A549 (cell line): ENCODE results near the gene NME7. TPM values are rescaled to one million over a fixed set of nuclear protein-coding genes. Genes with fewer than 3 reads are reported as not detected.

Experiments used
- ATAC-seq, 2 experiments: fragments of 200-7000 bp in 1 of 2; fragments of >200 bp in 1 of 2; cut with Nextera tagmentation in 1 of 2; cut with Tn5 transposase in 1 of 2; 3 replicates each; pipeline versions ENCODE4 v1.8.0 to v1.9.1; 2018 to 2020; ENCODE audit warnings: mild to moderate bottlenecking in 1 of 2, moderate library complexity in 1 of 2
- CTCF ChIA-PET: fragments of 300-600 bp; sonication (Branson Sonifier 250); formaldehyde crosslinking; extraction: SDS; loops from one replicate; lab custom pipeline; 2021; ENCODE audit warnings: antibody characterized with exemption, inconsistent platforms; lab: Yijun Ruan, JAX
- POLR2A ChIA-PET: fragments of 350-600 bp; formaldehyde crosslinking; extraction: SDS; loops from one replicate; lab custom pipeline; 2021; ENCODE audit warnings: antibody characterized with exemption, inconsistent platforms; lab: Yijun Ruan, JAX
- DNase-seq, 2 experiments: peaks; one replicate each; pipeline versions ENCODE4 v3.0.0 to v3.0.0-alpha.2; 2011 to 2016; ENCODE audit warnings: low read depth in 1 of 2, low spot score in 1 of 2
- FAIRE-seq: peaks from 2 replicates; lab custom pipeline; 2011; peaks lifted over from hg19 to GRCh38; lab: Jason Lieb, UNC
- H3K27ac ChIP-seq, 2 experiments: fragments of >200 bp; sonication (Bioruptor Twin); formaldehyde crosslinking; 3 replicates each; pipeline ENCODE4 v1.5.1; 2016 to 2017
- H3K4me1 ChIP-seq: fragments of >200 bp; sonication (Bioruptor Twin); formaldehyde crosslinking; 3 replicates; pipeline ENCODE4 v1.6.1; 2016
- H3K4me2 ChIP-seq: fragments of >200 bp; sonication (Bioruptor Twin); formaldehyde crosslinking; 3 replicates; pipeline ENCODE4 v1.6.1; 2016
- H3K4me3 ChIP-seq: fragments of >200 bp; sonication (Bioruptor Twin); formaldehyde crosslinking; 3 replicates; pipeline ENCODE4 v1.5.1; 2016
- H3K9me3 ChIP-seq: fragments of >200 bp; sonication (Bioruptor Twin); formaldehyde crosslinking; 3 replicates; pipeline ENCODE4 v1.6.1; 2016
- ATOH8 ChIP-seq: fragments of 250-450 bp; sonication (Bioruptor Pico); IDR thresholded peaks from 2 replicates; pipeline ENCODE4 v1.5.0; 2020; ENCODE audit warnings: low read depth, mild to moderate bottlenecking, moderate library complexity
- CHD2 ChIP-seq: fragments of 150-350 bp; IDR thresholded peaks from 2 replicates; pipeline ENCODE4 v1.6.1; 2014; ENCODE audit warnings: low read length; ENCODE audit not compliant: partially characterized antibody
- ELK1 ChIP-seq: fragments of 150-350 bp; IDR thresholded peaks from 2 replicates; pipeline ENCODE4 v1.6.1; 2014; ENCODE audit warnings: low read depth, mild to moderate bottlenecking, low read length
- ESRRA ChIP-seq: fragments of 150-350 bp; IDR thresholded peaks from 2 replicates; pipeline ENCODE4 v1.6.1; 2014; ENCODE audit warnings: mild to moderate bottlenecking, low read length, borderline replicate concordance
- FOSB ChIP-seq: fragments of 250-450 bp; sonication (Bioruptor Pico); IDR thresholded peaks from 2 replicates; pipeline ENCODE4 v1.5.0; 2020; ENCODE audit warnings: mild to moderate bottlenecking, moderate library complexity
- FOSL2 ChIP-seq, 2 experiments: fragments of 450-650 bp in 1 of 2; fragments of >200 bp in 1 of 2; sonication (Bioruptor Twin) in 1 of 2; formaldehyde crosslinking; IDR thresholded peaks; 2 replicates each; pipeline versions ENCODE4 v1.5.0 to v1.6.1; 2016 to 2020; ENCODE audit warnings: mild to moderate bottlenecking in 1 of 2, moderate library complexity in 1 of 2
- FOXS1 ChIP-seq: fragments of 250-450 bp; sonication (Bioruptor Pico); IDR thresholded peaks from 2 replicates; pipeline ENCODE4 v1.5.0; 2020; ENCODE audit warnings: mild to moderate bottlenecking, moderate library complexity
- HOXA7 ChIP-seq: fragments of 250-450 bp; sonication (Bioruptor Pico); IDR thresholded peaks from 2 replicates; pipeline ENCODE4 v1.5.0; 2020; ENCODE audit warnings: mild to moderate bottlenecking, moderate library complexity
- JUN ChIP-seq, 2 experiments: fragments of >200 bp; sonication (Bioruptor Twin); formaldehyde crosslinking; IDR thresholded peaks; 2 replicates in 1 of 2; 3 replicates in 1 of 2; pipeline ENCODE4 v1.6.1; 2016 to 2017
- KDM1A ChIP-seq: fragments of 200-600 bp; sonication (generic); IDR thresholded peaks from 2 replicates; pipeline ENCODE4 v1.6.1; 2016; ENCODE audit warnings: low read depth, mild to moderate bottlenecking
- MAX ChIP-seq: IDR thresholded peaks from 2 replicates; pipeline ENCODE4 v1.6.1; 2012
- MAZ ChIP-seq: fragments of 150-350 bp; IDR thresholded peaks from 2 replicates; pipeline ENCODE4 v1.6.1; 2014; ENCODE audit warnings: antibody characterized with exemption, low read depth, low read length, borderline replicate concordance
- NR3C1 ChIP-seq: fragments of >200 bp; sonication (Bioruptor Twin); formaldehyde crosslinking; IDR thresholded peaks from 3 replicates; pipeline ENCODE4 v1.6.1; 2017
- POLR2A ChIP-seq: IDR thresholded peaks from 2 replicates; pipeline ENCODE4 v1.6.1; 2012; ENCODE audit warnings: mild to moderate bottlenecking, low read length
- RCOR1 ChIP-seq: fragments of 150-350 bp; IDR thresholded peaks from 2 replicates; pipeline ENCODE4 v1.6.1; 2014; ENCODE audit warnings: antibody characterized with exemption, low read length, low read depth
- RFX5 ChIP-seq: fragments of 450-650 bp; IDR thresholded peaks from 2 replicates; pipeline ENCODE4 v1.7.1; 2014; ENCODE audit warnings: antibody characterized with exemption, mild to moderate bottlenecking, moderate library complexity
- SMC3 ChIP-seq: fragments of >200 bp; sonication (Bioruptor Twin); formaldehyde crosslinking; IDR thresholded peaks from 3 replicates; pipeline ENCODE4 v1.6.1; 2018; ENCODE audit warnings: inconsistent platforms
- SREBF2 ChIP-seq: fragments of 450-650 bp; IDR thresholded peaks from 2 replicates; pipeline ENCODE4 v1.6.1; 2014; ENCODE audit warnings: mild to moderate bottlenecking, moderate library complexity
- TP53 ChIP-seq: fragments of 250-450 bp; sonication (Bioruptor Pico); IDR thresholded peaks from 2 replicates; pipeline ENCODE4 v1.5.0; 2021; ENCODE audit warnings: mild to moderate bottlenecking, moderate library complexity
- ZFP36 ChIP-seq: fragments of 450-650 bp; IDR thresholded peaks from 2 replicates; pipeline ENCODE4 v1.6.1; 2014; ENCODE audit warnings: borderline replicate concordance; ENCODE audit not compliant: partially characterized antibody
- ZNF302 ChIP-seq: fragments of 250-450 bp; sonication (Bioruptor Pico); IDR thresholded peaks from 2 replicates; pipeline ENCODE4 v1.9.0; 2021; ENCODE audit warnings: inconsistent platforms, mild to moderate bottlenecking, moderate library complexity
- ZSCAN20 ChIP-seq: fragments of 250-450 bp; sonication (Bioruptor Pico); IDR thresholded peaks from 2 replicates; pipeline ENCODE4 v1.8.0; 2022; ENCODE audit warnings: mild to moderate bottlenecking, moderate library complexity
- WGBS: methylation state at CpG from one replicate; pipeline ENCODE4 v1.1.6; 2017; ENCODE audit errors: missing lambda C conversion rate; 5-methylcytosine and 5-hydroxymethylcytosine counted together
- polyA plus RNA-seq, 4 experiments: library from polyadenylated mRNA; depleted of rRNA in 3 of 4; stranded (reverse); fragments of >200 nt; fragmentation: RNase III in 1 of 4; extraction: RNeasy Plus Mini Kit Qiagen cat#74134 plus additional on column Dnase treatment in 1 of 4; gene quantifications; 2 replicates in 3 of 4; 3 replicates in 1 of 4; pipeline ENCODE4 v1.2.3, GENCODE V29; 2011 to 2017

NME7 gene
- polyA plus RNA-seq, 2 of the 4 experiments (the other 2 are of a cell fraction) = 39.5 to 62.3 TPM

- no peak overlapping the region for H3K4me3 ChIP-seq
- CTCF ChIA-PET = interaction anchor here (1.5 to 1.6 kb wide), 2 partner anchors 20 to 151 kb away, joined by 3 read pairs; no protein-coding TSS in a partner anchor
- FAIRE-seq (no peak), ATAC-seq (no peak), DNase-seq (no peak)
- no peaks in the 10 kb centered on the region for H3K9me3 ChIP-seq
- H3K27ac ChIP-seq = no peak overlapping the region
- 72% methylated on average over 4 of the region's 4 CpGs for WGBS
- H3K4me2 ChIP-seq = no peak overlapping the region
- POLR2A ChIA-PET = no interaction called here
- TF ChIP-seq MAX = no peak
- TF ChIP-seq HOXA7 (CRISPR knock-in tag) = no peak
- TF ChIP-seq NR3C1 = no peak
- no peak for TF ChIP-seq RFX5
- TF ChIP-seq FOSL2 (IDR thresholded peaks at IDR 0.05) = no peak
- no peak for TF ChIP-seq FOSL2 (CRISPR knock-in tag; IDR thresholded peaks at IDR 0.05)
- TF ChIP-seq POLR2A = no peak
- no peak for TF ChIP-seq ZFP36
- no peak for TF ChIP-seq SMC3
- TF ChIP-seq FOXS1 (CRISPR knock-in tag) = no peak
- H3K4me1 ChIP-seq = 0 out of 3 replicates have a peak, but pooled peaks cover 3% of the 10 kb centered on the region
These were observed 272.6 kb downstream of the NME7 start for GRCh38 chr1:169094897-169095569.

GRCh38 chr1:169092399-169092798 lies 275.2 kb downstream of the NME7 start:
- POLR2A ChIA-PET = no interaction called here
- Histone ChIP-seq H3K4me3 (no peak overlapping the region), H3K9me3 (no peaks in the 10 kb centered on the region), H3K27ac (no peak overlapping the region), H3K4me2 (no peak overlapping the region), H3K4me1 (0 out of 3 replicates have a peak, but pooled peaks cover 3% of the 10 kb centered on the region)
- TF ChIP-seq ESRRA (no peak), TP53 (CRISPR knock-in tag) (no peak), SREBF2 (no peak)
- CTCF ChIA-PET = interaction anchor here (0.8 to 1.0 kb wide), 2 partner anchors 9 to 11 kb away, joined by 3 to 4 read pairs; no protein-coding TSS in a partner anchor
- FAIRE-seq = no peak
- no peak for DNase-seq
- WGBS = 76% methylated on average over 2 of the region's 2 CpGs
- ATAC-seq = no peak

GRCh38 chr1:169091480-169091941 lies 276.1 kb downstream of the NME7 start:
- Histone ChIP-seq H3K4me2 (no peak overlapping the region), H3K4me1 (0 out of 3 replicates have a peak, but pooled peaks cover 3% of the 10 kb centered on the region), H3K4me3 (no peak overlapping the region), H3K27ac (no peak overlapping the region), H3K9me3 (no peaks in the 10 kb centered on the region)
- CTCF ChIA-PET = interaction anchor here (1.0 to 1.1 kb wide), 3 partner anchors 9 to 13 kb away, joined by 3 to 4 read pairs (median 3); no protein-coding TSS in a partner anchor
- 86% methylated on average over 4 of the region's 4 CpGs for WGBS
- no peak for FAIRE-seq
- TF ChIP-seq FOSL2 (IDR thresholded peaks at IDR 0.05) = no peak
- no peak for TF ChIP-seq FOSL2 (CRISPR knock-in tag; IDR thresholded peaks at IDR 0.05)
- no peak for TF ChIP-seq SMC3
- no peak for TF ChIP-seq CHD2
- no peak for TF ChIP-seq KDM1A
- no peak for TF ChIP-seq HOXA7 (CRISPR knock-in tag)
- TF ChIP-seq ELK1 = no peak
- no peak for TF ChIP-seq FOSB (CRISPR knock-in tag)
- no peak for TF ChIP-seq RCOR1
- no peak for TF ChIP-seq MAZ
- DNase-seq = no peak
- peak in 1 of 2 experiments; percentile 56; a peak in 4 of 6 replicates for ATAC-seq
- POLR2A ChIA-PET = no interaction called here

- DNase-seq (no peak), ATAC-seq (no peak; a peak in 2 of 6 replicates), FAIRE-seq (no peak)
- Histone ChIP-seq H3K27ac (no peak overlapping the region; a peak in 1 of 6 replicates), H3K4me2 (no peak overlapping the region), H3K9me3 (no peaks in the 10 kb centered on the region), H3K4me1 (0 out of 3 replicates have a peak, but pooled peaks cover 3% of the 10 kb centered on the region), H3K4me3 (no peak overlapping the region)
- TF ChIP-seq JUN (IDR thresholded peaks at IDR 0.05) (no peak), ZFP36 (no peak), ZSCAN20 (CRISPR knock-in tag) (no peak), NR3C1 (no peak), ATOH8 (CRISPR knock-in tag) (no peak), ZNF302 (CRISPR knock-in tag) (no peak)
- ChIA-PET CTCF (interaction anchor here (1.0 to 1.1 kb wide), 2 partner anchors 10 to 14 kb away, joined by 3 to 4 read pairs; no protein-coding TSS in a partner anchor), POLR2A (interaction anchor here (1.7 kb wide), 1 partner anchor 15 kb away, joined by 3 read pairs; no protein-coding TSS in a partner anchor)
- WGBS = 73% methylated on average over 4 of the region's 4 CpGs
These were observed 276.7 kb downstream of the NME7 start for GRCh38 chr1:169090900-169091311.
